Nephron progenitor cell (in vitro differentiated cells): ENCODE results near the gene NDUFB11.

Experiments
- DNase-seq: peaks from one replicate; pipeline ENCODE4 v3.0.0; 2021
- H3K27ac Mint-ChIP-seq: 2 replicates; pipeline ENCODE4 v1.8.0; 2021; ENCODE audit warnings: mild to moderate bottlenecking, moderate library complexity, mixed read lengths
- H3K27me3 Mint-ChIP-seq: 2 replicates; pipeline ENCODE4 v1.8.0; 2021; ENCODE audit warnings: mild to moderate bottlenecking, low read depth, mixed read lengths; ENCODE audit not compliant: poor library complexity
- H3K36me3 Mint-ChIP-seq: 2 replicates; pipeline ENCODE4 v1.8.0; 2021; ENCODE audit warnings: low read depth, mixed read lengths
- H3K4me1 Mint-ChIP-seq: 2 replicates; pipeline ENCODE4 v1.8.0; 2021; ENCODE audit warnings: mixed read lengths
- H3K4me3 Mint-ChIP-seq: 2 replicates; pipeline ENCODE4 v1.8.0; 2021; ENCODE audit warnings: mild to moderate bottlenecking, moderate library complexity, mixed read lengths
- H3K9me3 Mint-ChIP-seq: 2 replicates; pipeline ENCODE4 v1.8.0; 2021; ENCODE audit warnings: mild to moderate bottlenecking, moderate library complexity, mixed read lengths
- CTCF ChIP-seq: fragments of 200-600 bp; sonication (generic); IDR thresholded peaks from 2 replicates; pipeline ENCODE4 v1.5.0; 2021; ENCODE audit warnings: antibody characterized with exemption

The NDUFB11 gene

DNA sequence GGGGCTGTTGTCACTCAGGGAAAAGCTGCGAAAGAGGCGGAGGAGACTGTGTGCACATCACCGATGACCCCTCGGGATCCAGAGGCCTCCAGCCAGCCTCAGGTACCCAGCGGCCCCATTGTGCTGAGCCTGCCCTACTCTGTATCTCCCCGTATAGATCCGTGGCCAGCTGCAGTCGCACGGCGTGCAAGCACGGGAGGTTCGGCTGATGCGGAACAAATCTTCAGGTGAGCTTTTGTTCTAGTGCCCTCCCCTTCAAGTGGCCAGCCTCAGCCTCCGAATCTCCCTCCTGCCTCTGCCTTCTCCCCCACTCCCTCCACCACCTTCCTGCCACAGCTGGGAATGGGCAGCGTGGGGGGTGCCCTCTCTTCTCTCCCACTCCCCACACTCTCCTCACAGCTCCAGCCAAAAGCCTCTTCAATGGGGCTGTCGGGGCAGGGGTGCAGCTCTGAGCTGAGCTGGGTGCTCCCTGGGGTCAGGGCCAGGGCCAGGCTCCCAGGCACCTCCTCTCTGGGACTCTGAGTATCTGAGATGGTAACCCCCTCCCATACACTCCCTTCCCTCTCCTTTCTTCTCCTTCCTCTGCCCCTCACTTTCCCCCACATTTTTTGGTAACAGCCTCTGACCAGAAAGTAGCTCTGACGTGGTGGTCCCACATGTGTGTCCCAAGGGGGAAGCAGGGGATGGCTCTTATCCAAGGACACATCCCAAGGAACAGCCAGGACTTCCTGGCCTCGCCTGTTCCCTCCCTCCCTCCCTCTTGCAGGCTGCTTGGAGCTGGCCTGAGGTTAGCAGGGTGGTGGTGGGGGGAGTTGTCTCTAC, 28.7 kb upstream of the NDUFB11 start:
- peaks cover 50% of the 10 kb centered on the region for H3K9me3 Mint-ChIP-seq
- H3K27me3 Mint-ChIP-seq = peaks cover 13% of the 10 kb centered on the region
- TF ChIP-seq CTCF = no peak
- H3K36me3 Mint-ChIP-seq = peaks cover 43% of the 10 kb centered on the region
- H3K4me1 Mint-ChIP-seq = no peaks in the 10 kb centered on the region
- H3K27ac Mint-ChIP-seq = no peak overlapping the region
- DNase-seq = no peak
- no peak overlapping the region for H3K4me3 Mint-ChIP-seq

DNA sequence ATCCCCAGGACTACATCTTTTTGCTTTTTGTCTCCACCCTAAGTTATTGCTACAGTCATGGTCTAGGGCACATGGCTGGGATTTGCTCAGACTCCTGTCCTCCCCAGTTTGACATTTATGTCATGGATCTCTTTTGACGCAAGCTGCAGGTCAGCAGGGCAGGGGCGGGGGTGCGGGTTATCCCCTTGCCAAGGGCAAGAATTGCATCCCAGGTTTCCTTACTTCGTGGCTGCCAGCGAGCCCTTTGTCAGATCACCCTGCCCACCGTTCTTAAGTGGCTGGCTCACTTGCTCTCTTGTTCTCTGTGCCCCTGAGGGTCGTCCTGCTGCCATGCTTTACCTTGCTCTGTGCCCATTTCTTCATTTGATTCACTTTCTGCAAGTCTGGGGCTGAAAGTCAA, 28.0 kb upstream of the NDUFB11 start:
- Mint-ChIP-seq H3K4me1 (no peaks in the 10 kb centered on the region), H3K36me3 (peaks cover 42% of the 10 kb centered on the region), H3K9me3 (peaks cover 49% of the 10 kb centered on the region), H3K27ac (no peak overlapping the region), H3K27me3 (peaks cover 13% of the 10 kb centered on the region), H3K4me3 (no peak overlapping the region)
- no peak for DNase-seq
- TF ChIP-seq CTCF = no peak

GRCh38 chrX:47171996-47172395, 27.5 kb upstream of the NDUFB11 start:
- Mint-ChIP-seq H3K27ac (no peak overlapping the region), H3K4me3 (no peak overlapping the region), H3K4me1 (no peaks in the 10 kb centered on the region), H3K36me3 (peaks cover 41% of the 10 kb centered on the region), H3K9me3 (peaks cover 50% of the 10 kb centered on the region), H3K27me3 (peaks cover 13% of the 10 kb centered on the region)
- TF ChIP-seq CTCF = no peak
- DNase-seq = no peak

- H3K4me3 Mint-ChIP-seq = no peak overlapping the region
- TF ChIP-seq CTCF = no peak
Observed at GRCh38 chrX:47170861-47171692, 26.6 kb upstream of the NDUFB11 start.

GRCh38 chrX:47169726-47170515, 25.4 kb upstream of the NDUFB11 start:
- Mint-ChIP-seq H3K4me3 (no peak overlapping the region), H3K27ac (no peak overlapping the region), H3K27me3 (peaks cover 6% of the 10 kb centered on the region), H3K9me3 (peaks cover 49% of the 10 kb centered on the region), H3K4me1 (no peaks in the 10 kb centered on the region), H3K36me3 (peaks cover 36% of the 10 kb centered on the region)
- no peak for DNase-seq
- no peak for TF ChIP-seq CTCF

More at GRCh38 chrX:47170861-47171692, 26.6 kb upstream of the NDUFB11 start:
- Mint-ChIP-seq H3K9me3 (peaks cover 46% of the 10 kb centered on the region), H3K36me3 (peaks cover 33% of the 10 kb centered on the region), H3K4me1 (no peaks in the 10 kb centered on the region), H3K27ac (no peak overlapping the region), H3K27me3 (peaks cover 13% of the 10 kb centered on the region)
- DNase-seq = no peak
